GM21367 (cell line): ENCODE measurements around the gene UBASH3B.

Experiments
- ATAC-seq: cut with Tn5 transposase; IDR thresholded peaks from one replicate; pipeline ENCODE4 v1.9.1; 2021; ENCODE audit not compliant: unreplicated experiment

The UBASH3B gene

GRCh38 chr11:122751292-122752070 lies 96.0 kb downstream of the UBASH3B start:
- no peak for ATAC-seq

- no peak for ATAC-seq
Observed at GRCh38 chr11:122754028-122754427, 98.5 kb downstream of the UBASH3B start.

GRCh38 chr11:122754553-122755322 lies 99.2 kb downstream of the UBASH3B start:
- ATAC-seq = no peak

GRCh38 chr11:122755409-122755808 lies 99.9 kb downstream of the UBASH3B start:
- no peak for ATAC-seq

GRCh38 chr11:122755941-122756340 lies 100.4 kb downstream of the UBASH3B start:
- ATAC-seq = no peak

GRCh38 chr11:122756417-122756816 lies 100.9 kb downstream of the UBASH3B start:
- no peak for ATAC-seq

- ATAC-seq = no peak
Observed at GRCh38 chr11:122757201-122757600, 101.7 kb downstream of the UBASH3B start.

- no peak for ATAC-seq
Observed at GRCh38 chr11:122758339-122758738, 102.8 kb downstream of the UBASH3B start.

- ATAC-seq = no peak
Observed at GRCh38 chr11:122758974-122759373, 103.5 kb downstream of the UBASH3B start.

- ATAC-seq = no peak
Observed at GRCh38 chr11:122763108-122763507, 107.6 kb downstream of the UBASH3B start.

- ATAC-seq = no peak
Observed at GRCh38 chr11:122764371-122765090, 109.0 kb downstream of the UBASH3B start.

GRCh38 chr11:122765487-122766131 lies 110.1 kb downstream of the UBASH3B start:
- no peak for ATAC-seq

- ATAC-seq = no peak
Observed at GRCh38 chr11:122769126-122769780, 113.7 kb downstream of the UBASH3B start.

GRCh38 chr11:122772945-122773344 lies 117.4 kb downstream of the UBASH3B start:
- no peak for ATAC-seq

- ATAC-seq = no peak
Observed at GRCh38 chr11:122773781-122774266, 118.3 kb downstream of the UBASH3B start.

GRCh38 chr11:122775675-122776271 lies 120.3 kb downstream of the UBASH3B start:
- no peak for ATAC-seq

- no peak for ATAC-seq
Observed at GRCh38 chr11:122776546-122776945, 121.0 kb downstream of the UBASH3B start.

- ATAC-seq = no peak
Observed at GRCh38 chr11:122777343-122777742, 121.8 kb downstream of the UBASH3B start.

- no peak for ATAC-seq
Observed at GRCh38 chr11:122778148-122778547, 122.6 kb downstream of the UBASH3B start.

- ATAC-seq = no peak
Observed at GRCh38 chr11:122779047-122779629, 123.6 kb downstream of the UBASH3B start.
